Brain microvascular endothelial cell (primary cell): ENCODE measurements around the gene IL22.

ENCODE experiments used
- DNase-seq: peaks from one replicate; pipeline ENCODE4 v3.0.0-alpha.2; 2020
- H3K27ac ChIP-seq: fragments of 250-450 bp; sonication (Bioruptor Pico); 2 replicates; pipeline ENCODE4 v1.5.1; 2020; ENCODE audit warnings: mild to moderate bottlenecking, moderate library complexity
- H3K27me3 ChIP-seq: fragments of 250-450 bp; sonication (Bioruptor Pico); replicated peaks from 2 replicates; pipeline ENCODE4 v1.5.1; 2020; ENCODE audit warnings: mild to moderate bottlenecking
- H3K36me3 ChIP-seq: fragments of 250-450 bp; sonication (Bioruptor Pico); replicated peaks from 2 replicates; pipeline ENCODE4 v1.5.1; 2020; ENCODE audit warnings: mild to moderate bottlenecking
- H3K4me3 ChIP-seq: 2 replicates; pipeline ENCODE4 v1.5.1; 2011; ENCODE audit warnings: low read depth, mild to moderate bottlenecking, control low read depth, low read length, moderate library complexity
- in situ Hi-C: cut with HindIII; loops from 2 replicates; pipeline ENCODE4 v1.10.0; 2017; ENCODE audit warnings: low sequenced_read_pairs, low pct_ligation_motif_present
- TF ChIP-seq, protein P1 (sequence below): IDR thresholded peaks from 2 replicates; pipeline ENCODE4 v1.5.1; 2011; ENCODE audit warnings: low read depth, mild to moderate bottlenecking, moderate library complexity, low read length, control low read depth, inconsistent platforms; ENCODE audit errors: missing control alignments

Gene IL22

DNA sequence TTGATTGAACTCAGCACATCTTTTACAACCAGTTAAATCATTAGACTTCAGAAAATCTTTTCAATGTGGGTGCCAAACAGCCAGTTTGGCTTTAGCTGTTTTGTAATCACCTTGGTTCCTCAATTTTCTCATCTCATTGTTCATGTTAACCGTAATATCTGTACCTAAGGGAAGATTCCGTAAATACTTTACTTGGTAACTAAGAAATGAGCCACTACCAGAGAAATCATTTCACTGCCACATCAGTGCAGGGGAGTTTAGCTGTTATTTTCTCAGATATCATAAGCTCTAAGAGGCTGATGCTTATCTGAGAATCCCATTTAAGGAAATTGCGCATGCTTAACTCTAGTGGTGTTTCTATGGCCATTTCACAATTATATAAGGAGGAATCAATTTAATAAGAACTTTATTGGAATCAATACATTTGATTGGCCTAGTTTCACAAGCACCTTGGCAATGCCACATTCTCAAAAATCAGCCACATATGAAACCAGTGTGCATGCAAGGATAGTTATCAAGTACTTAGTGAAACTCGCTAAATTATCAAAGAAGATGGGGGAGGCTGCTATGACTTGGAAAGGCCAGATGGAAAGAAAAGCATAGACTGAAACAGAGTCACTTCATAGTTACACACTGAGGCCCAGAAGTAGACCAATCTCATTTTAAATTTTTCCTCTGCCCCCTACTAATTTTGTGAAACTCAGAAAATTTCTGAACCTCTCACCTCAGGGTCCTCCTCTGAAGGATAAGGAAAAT is 28.1 kb upstream of the IL22 start:
- TF ChIP-seq, protein P1, sequence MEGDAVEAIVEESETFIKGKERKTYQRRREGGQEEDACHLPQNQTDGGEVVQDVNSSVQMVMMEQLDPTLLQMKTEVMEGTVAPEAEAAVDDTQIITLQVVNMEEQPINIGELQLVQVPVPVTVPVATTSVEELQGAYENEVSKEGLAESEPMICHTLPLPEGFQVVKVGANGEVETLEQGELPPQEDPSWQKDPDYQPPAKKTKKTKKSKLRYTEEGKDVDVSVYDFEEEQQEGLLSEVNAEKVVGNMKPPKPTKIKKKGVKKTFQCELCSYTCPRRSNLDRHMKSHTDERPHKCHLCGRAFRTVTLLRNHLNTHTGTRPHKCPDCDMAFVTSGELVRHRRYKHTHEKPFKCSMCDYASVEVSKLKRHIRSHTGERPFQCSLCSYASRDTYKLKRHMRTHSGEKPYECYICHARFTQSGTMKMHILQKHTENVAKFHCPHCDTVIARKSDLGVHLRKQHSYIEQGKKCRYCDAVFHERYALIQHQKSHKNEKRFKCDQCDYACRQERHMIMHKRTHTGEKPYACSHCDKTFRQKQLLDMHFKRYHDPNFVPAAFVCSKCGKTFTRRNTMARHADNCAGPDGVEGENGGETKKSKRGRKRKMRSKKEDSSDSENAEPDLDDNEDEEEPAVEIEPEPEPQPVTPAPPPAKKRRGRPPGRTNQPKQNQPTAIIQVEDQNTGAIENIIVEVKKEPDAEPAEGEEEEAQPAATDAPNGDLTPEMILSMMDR = no peak
- in situ Hi-C loops = no loop called here
- H3K36me3 ChIP-seq = no peaks in the 10 kb centered on the region
- no peak overlapping the region for H3K4me3 ChIP-seq
- H3K27ac ChIP-seq = no peak overlapping the region
- no peak for DNase-seq
- no peaks in the 10 kb centered on the region for H3K27me3 ChIP-seq

- TF ChIP-seq, protein P1 = no peak
- Histone ChIP-seq H3K27ac (no peak overlapping the region), H3K27me3 (no peaks in the 10 kb centered on the region), H3K4me3 (no peak overlapping the region), H3K36me3 (no peaks in the 10 kb centered on the region)
- no peak for DNase-seq
- in situ Hi-C loops = no loop called here
These were observed 26.8 kb upstream of the IL22 start for GRCh38 chr12:68280240-68280639.

GRCh38 chr12:68279227-68280054 is 26.0 kb upstream of the IL22 start:
- DNase-seq = peak; percentile 75
- no peaks in the 10 kb centered on the region for H3K36me3 ChIP-seq
- TF ChIP-seq, protein P1 = no peak
- no peak overlapping the region for H3K4me3 ChIP-seq
- in situ Hi-C loops = no loop called here
- peak overlapping the region; percentile 62 for H3K27ac ChIP-seq
- H3K27me3 ChIP-seq = no peaks in the 10 kb centered on the region

GRCh38 chr12:68276402-68276930 is 23.1 kb upstream of the IL22 start:
- Histone ChIP-seq H3K27me3 (no peaks in the 10 kb centered on the region), H3K36me3 (no peaks in the 10 kb centered on the region), H3K27ac (no peak overlapping the region), H3K4me3 (no peak overlapping the region)
- TF ChIP-seq, protein P1 = no peak
- no peak for DNase-seq
- in situ Hi-C loops = no loop called here

- Histone ChIP-seq H3K27me3 (no peaks in the 10 kb centered on the region), H3K36me3 (no peaks in the 10 kb centered on the region), H3K27ac (no peak overlapping the region), H3K4me3 (no peak overlapping the region)
- in situ Hi-C loops = no loop called here
- TF ChIP-seq, protein P1 = no peak
- no peak for DNase-seq
These were observed 19.3 kb upstream of the IL22 start for GRCh38 chr12:68272732-68273131.
